ENCODE results near the gene SLC35D1. TPM values are rescaled to one million over a fixed set of nuclear protein-coding genes. Genes with fewer than 3 reads are reported as not detected.
A peak's percentile ranks its signal among the peaks of the same experiment; 100 is the strongest.

Gene SLC35D1
- total and polyA plus RNA-seq, 9 of the 15 experiments (the other 6 are each of a cell fraction or from before 2014, with no cell fraction given): 2.3 to 10.4 (median 6.4) TPM

DNA sequence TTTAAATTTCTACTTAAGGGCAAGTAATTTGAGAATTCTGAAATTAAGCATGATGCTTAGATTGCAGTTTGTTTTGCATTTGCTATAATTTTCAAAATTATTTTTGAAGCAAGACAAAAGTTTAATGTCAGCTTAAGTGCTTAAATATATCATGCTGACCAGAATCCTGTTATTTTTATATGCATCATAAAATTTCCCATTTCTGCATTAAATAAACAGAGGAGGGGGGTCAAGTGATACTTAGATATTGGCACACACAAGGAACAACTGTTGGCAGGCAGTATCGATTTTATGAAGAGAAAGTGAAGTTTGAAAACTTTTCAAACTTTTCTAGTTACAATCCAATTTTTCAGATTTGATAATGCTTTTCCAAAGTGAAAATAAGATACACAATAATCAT, 68.1 kb downstream of the SLC35D1 start:
- intact Hi-C loops (cut with micrococcal nuclease) (no loop called here), in situ Hi-C loops (cut with MboI) (loop anchor here (25.0 kb wide), 1 partner anchor 501 kb away; no protein-coding TSS in a partner anchor)
- Histone ChIP-seq H3K4me3 (no peak overlapping the region), H3K4me2 (ENCODE audit: insufficient read depth, low read length) (no peak overlapping the region), H3K27ac (ENCODE audit: extremely low read depth, low read depth, low read length) (no peak overlapping the region), H3K9ac (ENCODE audit: insufficient read depth in 1 of 2, low read depth in 2 of 2, low read length in 2 of 2) (no peak overlapping the region), H3K4me1 (replicated peaks in 1 of 2; ENCODE audit: control insufficient read depth in 2 of 2, insufficient read depth in 2 of 2, low read length in 2 of 2) (no peaks in the 10 kb centered on the region), H2AFZ (ENCODE audit: low read depth, low read length) (no peak overlapping the region), H4K20me1 (replicated peaks; ENCODE audit: control insufficient read depth, insufficient read depth, low read length) (no peaks in the 10 kb centered on the region), H3K9me3 (replicated peaks; ENCODE audit: control insufficient read depth, insufficient read depth, low read depth, low read length) (no peaks in the 10 kb centered on the region), H3K79me2 (ENCODE audit: control insufficient read depth, insufficient read depth, low read length) (no peaks in the 10 kb centered on the region), H3K27me3 (ENCODE audit: control insufficient read depth in 2 of 2, insufficient read depth in 2 of 2, low read length in 2 of 2) (no peaks in the 10 kb centered on the region), H3K36me3 (ENCODE audit: control insufficient read depth, insufficient read depth, low read length) (peaks cover 87% of the 10 kb centered on the region), H3K9me1 (ENCODE audit: control insufficient read depth, insufficient read depth, low read length) (no peaks in the 10 kb centered on the region)
- no peak for DNase-seq (ENCODE audit: extremely low read depth in 1 of 4, low spot score in 3 of 4)
- FAIRE-seq: no peak
- ATAC-seq: no peak
- BruUV-seq (replicated peaks): no TSS peak
- CTCF ChIA-PET (ENCODE audit: low intra/inter-chr PET ratio): no interaction called here
- TF ChIP-seq, protein P1, sequence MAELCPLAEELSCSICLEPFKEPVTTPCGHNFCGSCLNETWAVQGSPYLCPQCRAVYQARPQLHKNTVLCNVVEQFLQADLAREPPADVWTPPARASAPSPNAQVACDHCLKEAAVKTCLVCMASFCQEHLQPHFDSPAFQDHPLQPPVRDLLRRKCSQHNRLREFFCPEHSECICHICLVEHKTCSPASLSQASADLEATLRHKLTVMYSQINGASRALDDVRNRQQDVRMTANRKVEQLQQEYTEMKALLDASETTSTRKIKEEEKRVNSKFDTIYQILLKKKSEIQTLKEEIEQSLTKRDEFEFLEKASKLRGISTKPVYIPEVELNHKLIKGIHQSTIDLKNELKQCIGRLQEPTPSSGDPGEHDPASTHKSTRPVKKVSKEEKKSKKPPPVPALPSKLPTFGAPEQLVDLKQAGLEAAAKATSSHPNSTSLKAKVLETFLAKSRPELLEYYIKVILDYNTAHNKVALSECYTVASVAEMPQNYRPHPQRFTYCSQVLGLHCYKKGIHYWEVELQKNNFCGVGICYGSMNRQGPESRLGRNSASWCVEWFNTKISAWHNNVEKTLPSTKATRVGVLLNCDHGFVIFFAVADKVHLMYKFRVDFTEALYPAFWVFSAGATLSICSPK (IDR thresholded peaks at IDR 0.05; ENCODE audit: borderline replicate concordance): no peak
- TF ChIP-seq GTF2E2 (tag; IDR thresholded peaks at IDR 0.05) (peak; percentile 19; the same call in 1 of the 2 replicates), POLR2A (conservative IDR thresholded peaks at IDR 0.05) (no peak), NONO (IDR thresholded peaks at IDR 0.05; ENCODE audit: low read depth in 2 of 2, low read length in 1 of 2) (no peak)
- TF ChIP-seq, protein P2, sequence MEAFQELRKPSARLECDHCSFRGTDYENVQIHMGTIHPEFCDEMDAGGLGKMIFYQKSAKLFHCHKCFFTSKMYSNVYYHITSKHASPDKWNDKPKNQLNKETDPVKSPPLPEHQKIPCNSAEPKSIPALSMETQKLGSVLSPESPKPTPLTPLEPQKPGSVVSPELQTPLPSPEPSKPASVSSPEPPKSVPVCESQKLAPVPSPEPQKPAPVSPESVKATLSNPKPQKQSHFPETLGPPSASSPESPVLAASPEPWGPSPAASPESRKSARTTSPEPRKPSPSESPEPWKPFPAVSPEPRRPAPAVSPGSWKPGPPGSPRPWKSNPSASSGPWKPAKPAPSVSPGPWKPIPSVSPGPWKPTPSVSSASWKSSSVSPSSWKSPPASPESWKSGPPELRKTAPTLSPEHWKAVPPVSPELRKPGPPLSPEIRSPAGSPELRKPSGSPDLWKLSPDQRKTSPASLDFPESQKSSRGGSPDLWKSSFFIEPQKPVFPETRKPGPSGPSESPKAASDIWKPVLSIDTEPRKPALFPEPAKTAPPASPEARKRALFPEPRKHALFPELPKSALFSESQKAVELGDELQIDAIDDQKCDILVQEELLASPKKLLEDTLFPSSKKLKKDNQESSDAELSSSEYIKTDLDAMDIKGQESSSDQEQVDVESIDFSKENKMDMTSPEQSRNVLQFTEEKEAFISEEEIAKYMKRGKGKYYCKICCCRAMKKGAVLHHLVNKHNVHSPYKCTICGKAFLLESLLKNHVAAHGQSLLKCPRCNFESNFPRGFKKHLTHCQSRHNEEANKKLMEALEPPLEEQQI (IDR thresholded peaks at IDR 0.05): no peak
- 100% methylated on average over 1 of the region's 1 CpG for WGBS (ENCODE audit: insufficient coverage, low coverage, missing lambda C conversion rate)
- POLR2A ChIA-PET: interaction anchor here (0.6 to 1.0 kb wide), 3 partner anchors 10 to 352 kb away, joined by 3 read pairs; no protein-coding TSS in a partner anchor
